NCI-H1417 treated with DMSO at 0.1 percent for 48 hours (cell line): Measurements from ENCODE around the gene JAZF1.
"Not testable (repeated sequence)": the region's sequence is repeated elsewhere in the genome, so short reads cannot be mapped to it uniquely, and the experiment has no call there.

Source experiments
- DNase-seq: peaks from one replicate; lab custom pipeline; 2025; lab: John Stamatoyannopoulos, UW

JAZF1 gene

GRCh38 chr7:27910326-27910725 lies 270.3 kb downstream of the JAZF1 start:
- DNase-seq, result no peak

DNA sequence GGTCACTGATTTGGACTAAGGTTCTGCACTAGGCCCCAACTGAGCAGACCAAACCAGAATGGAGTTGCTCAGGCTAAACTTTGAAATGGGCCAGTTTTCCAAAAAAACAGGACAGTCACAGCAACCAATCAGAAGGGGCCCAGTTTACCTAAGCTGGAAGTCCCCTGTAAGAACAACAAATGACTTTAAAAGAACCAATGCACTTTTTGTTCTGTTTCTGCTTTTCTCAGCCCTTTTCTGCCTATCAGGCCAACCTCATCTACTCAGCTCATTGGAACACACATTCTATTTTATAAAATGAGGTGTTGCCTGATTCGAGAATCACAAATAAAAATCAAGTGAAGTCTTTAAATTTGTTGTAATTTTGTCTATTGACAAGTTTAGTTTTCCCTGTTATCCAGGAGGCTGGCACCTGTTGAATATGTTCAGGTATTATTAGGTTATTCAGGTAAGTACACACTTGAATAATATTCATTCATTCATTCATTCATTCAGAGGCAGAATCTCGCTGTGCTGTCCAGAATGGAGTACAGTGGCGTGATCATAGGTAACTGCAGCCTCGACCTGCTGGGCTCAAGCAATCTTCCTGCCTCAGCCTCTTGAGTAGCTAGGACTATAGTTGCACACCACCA lies 271.9 kb downstream of the JAZF1 start:
- DNase-seq, result no peak

DNA sequence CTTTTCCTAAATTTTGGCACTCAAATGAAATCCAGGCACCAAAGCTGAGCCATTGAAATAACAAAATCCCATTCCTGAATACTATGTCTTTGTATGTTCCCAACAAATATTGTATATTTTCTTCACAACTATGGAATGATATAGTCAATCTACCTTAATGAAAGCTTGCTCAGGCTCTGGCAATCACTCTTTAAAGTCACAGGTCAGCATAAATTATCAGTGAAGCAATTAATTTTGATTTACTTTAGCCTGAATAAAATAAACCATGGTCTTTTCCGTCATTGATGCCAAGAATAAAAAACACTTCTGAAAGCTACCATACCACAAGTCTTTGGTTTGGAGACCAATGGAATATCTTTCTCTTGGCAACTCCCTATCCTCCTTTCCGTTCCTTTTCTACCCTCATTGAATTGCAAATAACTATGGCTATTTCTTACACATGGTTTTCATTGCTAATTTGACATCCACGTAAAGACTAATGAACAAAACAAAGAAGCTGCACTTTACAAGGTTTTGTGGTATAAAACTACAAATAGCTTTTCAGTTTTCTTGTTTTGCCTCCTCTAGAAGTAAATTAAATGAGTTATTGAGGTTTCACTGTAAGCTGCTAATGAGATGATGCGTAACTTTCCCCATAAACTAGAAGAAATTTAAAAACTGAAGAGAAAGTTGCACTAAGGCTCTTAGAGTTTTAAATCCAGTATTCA lies 274.1 kb downstream of the JAZF1 start:
- no peak for DNase-seq

- DNase-seq, result no peak
Measured at GRCh38 chr7:27905951-27906350, 274.6 kb downstream of the JAZF1 start.

DNA sequence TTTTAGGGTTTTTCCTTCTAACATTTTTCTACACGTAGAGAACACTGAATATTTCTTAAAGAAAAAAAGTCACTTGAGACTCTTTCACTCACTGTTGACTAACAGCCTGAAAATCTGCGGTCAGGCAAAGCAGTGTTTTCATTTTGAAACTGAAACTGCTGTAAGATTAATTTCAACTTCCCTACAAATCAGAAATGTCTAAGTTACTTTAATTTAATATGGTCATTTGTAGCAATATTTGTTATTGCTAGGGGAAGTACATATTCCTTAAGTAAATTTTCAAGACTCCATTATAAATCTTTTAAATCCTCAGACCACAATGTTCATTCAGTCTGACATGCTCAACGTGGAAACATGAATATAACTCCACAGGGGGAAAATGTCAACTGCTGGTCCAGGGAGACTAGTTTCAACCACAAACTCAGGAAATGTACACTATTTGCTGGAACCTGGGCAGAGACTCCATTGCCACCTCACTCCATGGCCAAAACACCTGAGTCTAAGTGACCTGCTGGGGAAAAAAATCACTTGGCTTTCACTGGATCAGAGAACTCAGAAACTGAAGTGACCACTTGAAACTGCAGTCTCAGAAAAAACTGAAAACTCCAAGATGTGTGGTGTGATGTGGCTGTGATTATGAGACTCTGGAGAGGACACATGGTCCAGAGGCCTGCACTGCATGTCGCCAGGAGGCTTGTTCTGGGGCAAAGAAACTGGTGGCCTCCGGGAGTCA lies 279.4 kb downstream of the JAZF1 start:
- no peak for DNase-seq

DNA sequence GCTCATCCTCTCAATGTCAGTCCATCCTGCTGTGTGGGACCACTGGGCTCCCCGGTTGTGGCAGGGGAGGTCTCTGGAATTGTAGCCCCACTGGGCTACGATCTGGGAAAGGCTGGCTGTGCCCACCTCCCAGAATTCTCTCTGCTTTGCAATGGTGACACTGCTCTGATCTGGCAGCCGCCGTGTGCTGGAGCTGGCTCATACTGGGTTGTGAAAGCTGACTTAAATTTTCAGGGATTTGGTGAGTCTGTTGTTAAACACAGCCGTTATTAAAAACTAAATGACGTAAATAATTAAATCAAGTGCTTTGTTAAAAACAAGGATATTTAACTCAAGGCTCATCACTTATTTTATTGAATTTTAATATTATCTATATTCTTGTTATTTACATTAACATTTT lies 280.6 kb downstream of the JAZF1 start:
- no peak for DNase-seq

DNA sequence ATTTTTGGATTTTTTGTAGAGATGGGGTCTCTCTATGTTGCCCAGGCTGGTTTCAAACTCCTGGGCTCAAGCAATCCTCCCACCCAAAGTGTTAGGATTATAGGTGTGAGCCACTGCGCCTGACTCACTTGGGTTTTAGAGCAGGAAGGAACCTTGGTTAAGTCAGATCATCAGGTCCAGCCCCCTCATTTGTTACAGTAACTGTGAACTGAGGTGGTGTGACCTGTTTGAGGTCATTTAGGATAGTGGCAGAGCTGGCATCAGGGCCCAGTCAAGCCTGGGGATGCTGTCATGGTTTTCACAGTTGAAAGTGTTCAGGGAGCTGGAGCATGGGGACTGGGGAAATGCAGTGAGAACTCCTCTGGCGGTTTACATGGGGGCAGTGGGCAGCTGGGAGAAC lies 281.0 kb downstream of the JAZF1 start:
- DNase-seq, result no peak

DNA sequence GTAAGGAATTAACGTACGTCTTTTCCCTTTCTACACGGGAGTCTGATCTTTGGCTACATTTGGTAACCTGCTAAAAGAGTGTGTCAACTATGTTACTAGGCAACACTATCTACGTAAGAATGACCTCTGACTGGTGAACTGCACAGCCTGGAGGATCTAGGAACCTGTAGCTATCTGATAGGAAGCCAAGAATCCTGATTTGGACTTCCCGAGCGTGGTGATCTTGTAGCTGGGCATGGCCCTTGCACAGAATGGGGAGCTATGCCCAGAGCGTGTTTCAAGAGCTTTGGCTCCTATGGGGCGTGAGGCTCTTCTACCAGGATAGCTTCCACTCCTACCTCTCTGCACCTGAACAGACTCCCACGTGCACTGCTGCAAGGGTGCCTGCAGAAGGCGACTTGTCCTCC lies 283.2 kb downstream of the JAZF1 start:
- no peak for DNase-seq

DNA sequence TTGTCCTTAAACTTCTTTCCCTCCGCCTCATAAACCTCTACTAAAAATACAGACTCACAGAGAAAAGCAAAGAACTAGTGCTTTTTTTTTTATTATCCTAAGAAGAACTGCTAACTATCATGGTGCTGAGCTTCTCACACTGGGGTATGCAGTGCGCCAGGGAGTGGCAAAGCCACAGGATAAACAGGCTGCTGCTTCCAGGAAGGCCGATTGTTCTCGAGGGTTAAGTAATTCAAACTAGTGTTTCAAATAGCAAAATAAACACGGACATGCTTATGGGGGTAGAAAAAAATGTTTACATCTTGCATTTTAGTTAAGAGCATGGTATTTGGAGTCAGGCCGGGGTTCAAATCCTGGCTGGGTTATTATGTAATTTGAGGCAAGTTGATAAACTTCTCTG lies 283.6 kb downstream of the JAZF1 start:
- DNase-seq, result no peak

DNA sequence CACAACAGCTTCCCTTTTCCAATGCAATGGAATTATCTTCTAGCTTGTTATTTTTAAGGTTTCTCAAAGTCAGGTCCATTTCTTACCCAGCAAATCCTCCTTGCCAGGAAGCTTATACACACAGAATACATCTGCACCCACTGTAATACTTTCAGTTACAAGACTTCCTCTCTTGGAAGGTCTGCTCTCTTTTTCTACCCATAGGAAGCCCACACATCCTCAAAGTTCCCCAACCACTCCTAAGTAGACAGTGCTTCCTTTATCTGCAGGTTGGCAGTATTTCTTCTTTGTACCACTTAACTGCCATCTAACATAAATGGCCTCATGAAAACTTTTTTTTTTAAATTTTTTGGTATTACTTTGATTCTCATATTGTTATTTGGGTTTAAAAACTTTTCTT lies 285.0 kb downstream of the JAZF1 start:
- no peak for DNase-seq

DNA sequence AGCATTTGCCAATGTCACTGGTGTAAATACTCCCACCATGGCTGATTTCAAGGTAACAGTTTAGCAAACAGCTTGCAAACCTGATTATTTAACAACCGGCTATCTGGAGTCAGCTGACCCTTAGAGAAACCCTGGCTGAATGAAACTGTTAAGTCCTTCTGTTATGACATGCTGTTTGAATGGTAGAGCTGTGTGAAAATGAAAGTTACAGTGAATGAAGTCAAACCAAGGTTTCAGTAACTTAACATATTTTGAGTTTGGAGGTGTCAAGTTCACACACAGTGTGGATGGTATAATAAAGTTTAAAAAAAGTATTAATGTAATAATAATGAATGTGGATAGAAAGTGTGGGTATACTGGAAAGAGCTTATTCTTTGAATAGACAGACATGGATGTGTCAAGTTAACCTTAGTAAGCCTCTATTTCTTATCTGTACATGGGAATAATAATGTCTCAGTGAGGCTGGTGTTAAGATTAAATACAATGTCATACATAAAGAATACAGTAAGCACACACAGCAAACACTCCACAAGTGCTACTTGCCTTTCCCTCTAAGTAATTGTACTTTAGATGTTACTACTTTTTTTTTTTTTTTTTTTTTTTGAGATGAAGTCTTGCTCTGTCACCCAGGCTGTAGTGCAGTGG lies 290.3 kb downstream of the JAZF1 start:
- no peak for DNase-seq

DNA sequence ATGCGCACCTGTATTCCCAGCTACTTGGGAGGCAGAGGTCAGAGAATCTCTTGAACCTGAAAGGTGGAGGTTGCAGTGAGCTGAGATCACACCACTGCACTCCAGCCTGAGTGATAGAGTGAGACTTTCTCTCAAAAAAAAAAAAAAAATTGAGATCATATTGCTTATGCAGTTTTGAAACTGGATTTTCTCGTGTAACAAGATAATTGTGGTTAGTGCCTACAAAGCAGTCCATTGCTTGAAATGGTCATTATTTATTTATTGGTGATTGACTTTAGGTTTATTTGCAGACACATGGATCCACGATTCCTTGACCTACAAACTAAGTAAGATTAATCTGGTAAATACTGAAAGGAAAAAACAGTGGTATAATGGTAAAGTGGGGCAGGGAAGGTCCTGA lies 290.8 kb downstream of the JAZF1 start:
- no peak for DNase-seq

GRCh38 chr7:27888736-27889135 lies 291.9 kb downstream of the JAZF1 start:
- DNase-seq, result no peak

DNA sequence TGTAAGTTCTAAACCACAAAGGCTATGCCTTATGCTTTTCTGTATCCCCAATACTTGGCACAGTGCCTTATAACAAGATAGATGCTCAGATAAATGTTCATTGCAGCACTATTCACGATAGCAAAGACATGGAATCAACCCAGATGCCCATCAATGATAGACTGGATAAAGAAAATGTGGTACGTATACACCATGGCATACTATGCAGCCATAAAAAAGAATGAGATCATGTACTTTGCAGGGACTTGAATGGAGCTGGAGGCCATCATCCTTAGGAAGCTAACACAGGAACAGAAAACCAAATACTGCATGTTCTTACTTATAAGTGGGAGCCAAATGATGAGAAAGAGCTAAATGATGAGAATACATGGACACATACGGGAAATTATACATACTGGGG lies 293.9 kb downstream of the JAZF1 start:
- DNase-seq, result not testable (repeated sequence)

DNA sequence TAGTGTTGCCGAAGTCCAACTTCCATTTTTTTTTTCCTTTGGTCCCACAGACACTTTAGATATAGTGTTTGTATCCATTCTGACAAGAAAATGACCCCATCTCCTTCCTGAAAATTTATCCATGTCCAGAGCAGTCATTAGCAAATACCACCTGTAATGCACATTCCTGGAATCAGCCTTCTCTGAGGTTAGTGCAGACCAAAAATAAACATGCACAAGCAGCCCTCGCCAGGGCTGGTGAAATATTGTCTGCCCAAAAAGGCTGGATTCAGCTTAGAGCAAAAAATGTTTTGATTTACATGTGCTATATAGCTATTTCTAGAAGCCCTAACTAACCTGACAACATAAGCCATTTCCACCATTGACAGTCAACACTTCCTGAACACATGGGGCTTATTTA lies 294.9 kb downstream of the JAZF1 start:
- no peak for DNase-seq

DNA sequence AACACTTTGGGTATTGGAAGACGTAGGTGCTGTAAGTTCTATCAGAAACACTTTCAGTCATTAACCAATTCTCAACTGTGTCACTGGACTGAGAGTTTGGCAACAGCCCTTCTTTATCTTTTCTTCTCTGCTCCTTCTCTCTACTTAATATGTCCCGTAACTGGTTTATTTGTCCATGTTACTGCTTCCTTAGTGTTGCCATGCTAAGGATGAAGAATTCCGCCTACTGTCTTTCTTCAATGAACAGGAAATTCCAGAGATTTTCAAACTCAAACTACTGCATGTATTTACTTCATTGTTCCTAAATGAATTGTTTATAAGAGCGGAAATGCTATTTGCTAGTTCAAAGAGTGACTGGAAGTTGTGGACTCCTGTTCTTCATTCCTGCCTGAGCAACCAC lies 296.9 kb downstream of the JAZF1 start:
- no peak for DNase-seq

GRCh38 chr7:27876756-27877155 lies 303.8 kb downstream of the JAZF1 start:
- no peak for DNase-seq

- DNase-seq, result no peak
Measured at GRCh38 chr7:27875832-27876231, 304.8 kb downstream of the JAZF1 start.

DNA sequence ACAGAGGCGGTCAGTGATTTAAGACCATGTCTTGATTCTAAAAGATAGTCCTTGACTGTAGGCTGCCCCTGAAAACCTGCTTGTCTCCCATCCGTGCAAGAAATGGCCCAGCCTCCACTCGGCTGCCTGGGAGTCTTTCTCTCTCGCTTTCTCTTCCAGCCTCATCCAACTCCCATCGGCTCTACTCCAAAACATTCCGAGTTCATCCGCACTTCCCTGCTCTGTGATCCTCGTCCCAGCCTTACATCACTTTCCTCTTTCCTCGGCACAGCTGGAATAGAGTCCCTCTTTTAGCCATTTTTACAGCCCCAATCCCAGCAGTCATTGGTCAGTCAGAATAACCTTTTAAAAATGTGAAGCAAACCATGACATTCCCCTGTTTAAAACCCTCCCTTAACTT lies 305.5 kb downstream of the JAZF1 start:
- no peak for DNase-seq

- DNase-seq, result no peak
Measured at GRCh38 chr7:27873981-27874957, 306.3 kb downstream of the JAZF1 start.
